HepG2 (cell line): ENCODE data around the gene NRG2. TPM values are rescaled to one million over a fixed set of nuclear protein-coding genes. Genes with fewer than 3 reads are reported as not detected.

Source experiments
- ATAC-seq: fragments of 200-7000 bp; cut with Tn5 transposase; 3 replicates; pipeline ENCODE4 v1.9.1; 2020; ENCODE audit warnings: mild to moderate bottlenecking, moderate library complexity
- BruUV-seq: library from RNA; stranded (reverse); fragments of 400-500 nt; replicated peaks from 2 replicates; lab custom pipeline; 2021; lab: Mats Ljungman, UMichigan
- CTCF ChIA-PET: fragments of 300-600 bp; formaldehyde crosslinking; extraction: SDS; loops from one replicate; lab custom pipeline; 2021; ENCODE audit warnings: low total read pairs, inconsistent platforms, low intra/inter-chr PET ratio; lab: Yijun Ruan, JAX
- POLR2A ChIA-PET: fragments of 350-600 bp; sonication (Branson Sonifier 250); formaldehyde crosslinking; loops from one replicate; lab custom pipeline; 2020; ENCODE audit warnings: antibody characterized with exemption, inconsistent platforms; lab: Yijun Ruan, JAX
- DNase-seq: peaks from one replicate; pipeline ENCODE4 v3.0.0-alpha.2; 2015; ENCODE audit warnings: low spot score
- FAIRE-seq: peaks from 3 replicates; lab custom pipeline; 2011; peaks lifted over from hg19 to GRCh38; lab: Jason Lieb, UNC
- H2AFZ ChIP-seq: one replicate; pipeline ENCODE4 v1.6.1; 2011; ENCODE audit warnings: low read length, inconsistent platforms
- H3K27ac ChIP-seq: fragments of 300-600 bp; 3 replicates; pipeline ENCODE4 v1.8.0; 2011; ENCODE audit warnings: mixed run types, mild to moderate bottlenecking, mixed read lengths, low read length, inconsistent platforms; ENCODE audit not compliant: insufficient read depth; ENCODE audit errors: extremely low read length
- H3K27me3 ChIP-seq, 2 experiments: fragments of 200-600 bp in 1 of 2; 2 replicates in 1 of 2; 3 replicates in 1 of 2; pipeline versions ENCODE4 v1.6.0 to v1.8.0; 2011; ENCODE audit warnings: low read length in 2 of 2, mild to moderate bottlenecking in 2 of 2, moderate library complexity in 2 of 2, inconsistent platforms in 1 of 2; ENCODE audit not compliant: insufficient read depth in 2 of 2, control insufficient read depth in 1 of 2
- H3K36me3 ChIP-seq, 2 experiments: fragments of 200-600 bp in 1 of 2; replicated peaks in 1 of 2; 2 replicates in 1 of 2; 3 replicates in 1 of 2; pipeline versions ENCODE4 v1.5.1 to v1.8.0; 2011; ENCODE audit warnings: low read length in 2 of 2, inconsistent platforms in 1 of 2; ENCODE audit not compliant: insufficient read depth in 2 of 2, control insufficient read depth in 1 of 2
- H3K4me1 ChIP-seq: 2 replicates; pipeline ENCODE4 v1.5.1; 2012; ENCODE audit warnings: low read length, inconsistent platforms; ENCODE audit not compliant: insufficient read depth
- H3K4me2 ChIP-seq: 2 replicates; pipeline ENCODE4 v1.6.0; 2011; ENCODE audit warnings: low read depth, low read length, inconsistent platforms
- H3K4me3 ChIP-seq, 3 experiments: fragments of 200-600 bp in 1 of 3; sonication (generic), shearing (Covaris generic) in 1 of 3; replicated peaks in 1 of 3; 2 replicates each; pipeline ENCODE4 v1.5.1; 2011 to 2016; ENCODE audit warnings: low read length in 3 of 3, inconsistent platforms in 2 of 3, low read depth in 2 of 3, mild to moderate bottlenecking in 2 of 3, control low read depth in 1 of 3, mixed read lengths in 1 of 3; ENCODE audit not compliant: insufficient read depth in 1 of 3
- H3K79me2 ChIP-seq: one replicate; pipeline ENCODE4 v1.6.1; 2011; ENCODE audit warnings: low read length, inconsistent platforms; ENCODE audit not compliant: insufficient read depth
- H3K9ac ChIP-seq: 2 replicates; pipeline ENCODE4 v1.6.0; 2011; ENCODE audit warnings: mild to moderate bottlenecking, low read depth, low read length, inconsistent platforms; ENCODE audit not compliant: insufficient read depth
- H3K9me3 ChIP-seq: 2 replicates; pipeline ENCODE4 v1.5.1; 2012; ENCODE audit warnings: mild to moderate bottlenecking, low read length
- H4K20me1 ChIP-seq: 2 replicates; pipeline ENCODE4 v1.6.0; 2011; ENCODE audit warnings: inconsistent platforms, mild to moderate bottlenecking, low read length, moderate library complexity; ENCODE audit not compliant: insufficient read depth
- FLYWCH1 ChIP-seq: sonication (generic); formaldehyde crosslinking; IDR thresholded peaks from 2 replicates; pipeline ENCODE4 v1.8.1; 2023; ENCODE audit warnings: mild to moderate bottlenecking, missing genetic modification reagents
- FOXO1 ChIP-seq: sonication (generic); formaldehyde crosslinking; IDR thresholded peaks from 2 replicates; pipeline ENCODE4 v1.4.0; 2020; ENCODE audit warnings: missing genetic modification reagents
- NBN ChIP-seq: fragments of 450-650 bp; conservative IDR thresholded peaks from 2 replicates; pipeline ENCODE4 v1.6.1; 2017
- RBFOX2 ChIP-seq: fragments of 200-400 bp; formaldehyde crosslinking; IDR thresholded peaks from 2 replicates; pipeline ENCODE4 v1.6.1; 2017; ENCODE audit warnings: low read depth, mild to moderate bottlenecking, low read length
- SRY ChIP-seq: sonication (generic); formaldehyde crosslinking; IDR thresholded peaks from 2 replicates; pipeline ENCODE4 v1.8.0; 2022; ENCODE audit warnings: mild to moderate bottlenecking, missing genetic modification reagents
- TAF15 ChIP-seq: fragments of 200-400 bp; formaldehyde crosslinking; IDR thresholded peaks from one replicate; pipeline ENCODE4 v1.6.1; 2018; ENCODE audit warnings: mild to moderate bottlenecking, low read depth, low read length; ENCODE audit not compliant: poor library complexity, severe bottlenecking
- ZNF124 ChIP-seq: sonication (generic); formaldehyde crosslinking; IDR thresholded peaks from 2 replicates; pipeline ENCODE4 v1.4.0; 2020; ENCODE audit warnings: missing genetic modification reagents
- ZNF350 ChIP-seq: sonication (generic); formaldehyde crosslinking; IDR thresholded peaks from 2 replicates; pipeline ENCODE4 v1.4.0; 2020; ENCODE audit warnings: mild to moderate bottlenecking, low read depth, missing genetic modification reagents, borderline replicate concordance
- ZNF839 ChIP-seq: sonication (generic); formaldehyde crosslinking; IDR thresholded peaks from 2 replicates; pipeline ENCODE4 v1.4.0; 2020; ENCODE audit warnings: missing genetic modification reagents, mild to moderate bottlenecking, borderline replicate concordance
- ZSCAN31 ChIP-seq: sonication (generic); formaldehyde crosslinking; IDR thresholded peaks from 2 replicates; pipeline ENCODE4 v1.5.0; 2020; ENCODE audit warnings: low read depth, mild to moderate bottlenecking, missing genetic modification reagents
- WGBS: methylation state at CpG from one replicate; pipeline ENCODE4 v1.1.6; 2017; ENCODE audit warnings: low lambda C conversion rate; 5-methylcytosine and 5-hydroxymethylcytosine counted together
- in situ Hi-C: cut with HindIII; loops from 2 replicates; pipeline ENCODE4 v1.10.0; 2017; ENCODE audit warnings: low pct_unique_long_range_greater_than_20kb; ENCODE audit not compliant: extremely low pct_ligation_motif_present
- intact Hi-C: fragments of 100-400 bp; cut with micrococcal nuclease; formaldehyde crosslinking; loops from one replicate; pipeline ENCODE4 v1.10.0; 2022; ENCODE audit not compliant: unreplicated experiment
- polyA plus RNA-seq, 8 experiments: library from polyadenylated mRNA; depleted of rRNA in 3 of 8; stranded (reverse) in 7 of 8; unstranded in 1 of 8; fragments of >200 nt; fragmentation: Illumina TruSeq in 4 of 8; extraction: Trizol in 4 of 8; gene quantifications; 2 replicates each; pipeline versions ENCODE4 v1.2.1 to v1.2.3, GENCODE V29; 2011 to 2016; ENCODE audit warnings: low read depth in 4 of 8, missing spikeins in 1 of 8, mixed read lengths in 1 of 8; ENCODE audit not compliant: insufficient read depth in 1 of 8
- total RNA-seq, 5 experiments: library from RNA; depleted of rRNA; stranded (reverse); fragments of >200 nt; fragmentation: Illumina TruSeq; extraction: Trizol; gene quantifications; 2 replicates each; pipeline ENCODE4 v1.2.3, GENCODE V29; 2016; ENCODE audit warnings: low read depth in 1 of 5
- TF ChIP-seq, protein P1 (sequence below): sonication (generic); formaldehyde crosslinking; IDR thresholded peaks from 2 replicates; pipeline ENCODE4 v1.4.0; 2020; ENCODE audit warnings: missing genetic modification reagents
- TF ChIP-seq, protein P2 (sequence below): sonication (generic); formaldehyde crosslinking; conservative IDR thresholded peaks from 2 replicates; pipeline ENCODE4 v1.4.0; 2020; ENCODE audit warnings: missing genetic modification reagents

NRG2 gene
- total and polyA plus RNA-seq, 2 of the 13 experiments (the other 11 are each of a cell fraction or from before 2014, with no cell fraction given), result not detected

DNA sequence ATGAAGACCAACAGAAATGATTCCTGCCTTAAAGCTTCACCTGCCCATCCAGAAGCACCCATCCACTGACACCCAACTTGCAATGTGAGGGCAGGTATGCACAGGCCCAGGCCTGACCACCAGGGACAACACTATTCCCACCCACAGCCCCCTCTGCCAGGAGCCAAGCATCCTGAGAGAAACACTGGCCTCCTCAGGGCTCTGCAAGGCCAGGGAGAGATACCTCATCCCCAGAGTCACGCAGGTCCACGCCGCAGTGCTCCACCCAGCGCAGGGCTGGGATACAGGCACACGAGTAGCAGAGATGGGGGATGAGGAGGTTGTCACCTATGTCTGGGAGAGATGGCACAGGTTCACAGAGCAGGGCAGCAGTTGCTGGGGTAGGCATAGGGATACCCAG lies 148.1 kb downstream of the NRG2 start:
- Histone ChIP-seq H3K4me3 (no peak overlapping the region), H3K27ac (no peak overlapping the region), H3K27me3 (peaks cover 1 to 64% of the 10 kb centered on the region in 2 experiments; a peak in 3 of 5 replicates), H3K4me1 (no peaks in the 10 kb centered on the region), H3K9me3 (no peaks in the 10 kb centered on the region), H3K4me2 (no peak overlapping the region), H3K9ac (no peak overlapping the region), H2AFZ (no peak overlapping the region), H4K20me1 (no peaks in the 10 kb centered on the region), H3K79me2 (no peaks in the 10 kb centered on the region), H3K36me3 (no peaks in the 10 kb centered on the region)
- ChIA-PET CTCF (no interaction called here), POLR2A (no interaction called here)
- no TSS peak for BruUV-seq
- ATAC-seq (no peak), FAIRE-seq (no peak), DNase-seq (no peak)
- in situ Hi-C loops, result no loop called here
- intact Hi-C loops, result no loop called here
- TF ChIP-seq ZSCAN31 (CRISPR knock-in tag) (no peak), TAF15 (no peak)
- TF ChIP-seq, protein P1, sequence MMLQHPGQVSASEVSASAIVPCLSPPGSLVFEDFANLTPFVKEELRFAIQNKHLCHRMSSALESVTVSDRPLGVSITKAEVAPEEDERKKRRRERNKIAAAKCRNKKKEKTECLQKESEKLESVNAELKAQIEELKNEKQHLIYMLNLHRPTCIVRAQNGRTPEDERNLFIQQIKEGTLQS (CRISPR knock-in tag), result no peak
- TF ChIP-seq, protein P2, sequence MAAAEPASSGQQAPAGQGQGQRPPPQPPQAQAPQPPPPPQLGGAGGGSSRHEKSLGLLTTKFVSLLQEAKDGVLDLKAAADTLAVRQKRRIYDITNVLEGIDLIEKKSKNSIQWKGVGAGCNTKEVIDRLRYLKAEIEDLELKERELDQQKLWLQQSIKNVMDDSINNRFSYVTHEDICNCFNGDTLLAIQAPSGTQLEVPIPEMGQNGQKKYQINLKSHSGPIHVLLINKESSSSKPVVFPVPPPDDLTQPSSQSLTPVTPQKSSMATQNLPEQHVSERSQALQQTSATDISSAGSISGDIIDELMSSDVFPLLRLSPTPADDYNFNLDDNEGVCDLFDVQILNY (CRISPR knock-in tag), result no peak
- 0% methylated on average over 1 of the region's 5 CpGs for WGBS

GRCh38 chr5:139893873-139894272 lies 149.2 kb downstream of the NRG2 start:
- Histone ChIP-seq H3K4me2 (no peak overlapping the region), H3K4me3 (no peak overlapping the region), H4K20me1 (no peaks in the 10 kb centered on the region), H2AFZ (no peak overlapping the region), H3K79me2 (no peaks in the 10 kb centered on the region), H3K9ac (no peak overlapping the region), H3K27ac (no peak overlapping the region), H3K36me3 (no peaks in the 10 kb centered on the region), H3K4me1 (no peaks in the 10 kb centered on the region), H3K9me3 (no peaks in the 10 kb centered on the region), H3K27me3 (peaks cover 1 to 66% of the 10 kb centered on the region in 2 experiments; a peak in 3 of 5 replicates)
- in situ Hi-C loops, result no loop called here
- CTCF ChIA-PET, result no interaction called here
- DNase-seq (no peak), ATAC-seq (no peak), FAIRE-seq (no peak)
- intact Hi-C loops, result no loop called here
- no peak for TF ChIP-seq ZNF124 (CRISPR knock-in tag)
- no peak for TF ChIP-seq SRY
- no peak for TF ChIP-seq ZNF839
- no peak for TF ChIP-seq NBN
- no peak for TF ChIP-seq RBFOX2
- no peak for TF ChIP-seq FOXO1 (CRISPR knock-in tag)
- no peak for TF ChIP-seq FLYWCH1 (CRISPR knock-in tag)
- TF ChIP-seq ZNF350 (CRISPR knock-in tag), result no peak
- no CpG with 5 or more reads among the region's 9 CpGs for WGBS
- BruUV-seq, result no TSS peak
- POLR2A ChIA-PET, result no interaction called here
